Activated CD8-positive, alpha-beta memory T cell treated with anti-CD3 and anti-CD28 coated beads, Interleukin-2, amount 50 U/mL, for 24 hours (primary cell): ENCODE data around the gene HLA-DOA.

ENCODE experiments used
- DNase-seq: peaks from one replicate; pipeline ENCODE4 v3.0.0-alpha.2; 2020; ENCODE audit errors: extremely low read depth

The HLA-DOA gene

GRCh38 chr6:33008944-33009861, at the start of gene HLA-DOA:
HLA-DOA (minus strand) TSS chr6:33009591.
- peak; percentile 17 for DNase-seq

- no peak for DNase-seq
Measured at GRCh38 chr6:33057222-33058150, 48.1 kb upstream of the HLA-DOA start.

GRCh38 chr6:33053230-33053629, 43.8 kb upstream of the HLA-DOA start:
- no peak for DNase-seq

- no peak for DNase-seq
Measured at GRCh38 chr6:33052627-33053026, 43.2 kb upstream of the HLA-DOA start.

GRCh38 chr6:33050014-33050810, 40.8 kb upstream of the HLA-DOA start:
- DNase-seq = no peak

GRCh38 chr6:33049323-33050013, 40.1 kb upstream of the HLA-DOA start:
- DNase-seq = no peak

- DNase-seq = no peak
Measured at GRCh38 chr6:33040157-33040556, 30.8 kb upstream of the HLA-DOA start.

GRCh38 chr6:33036535-33036934, 27.1 kb upstream of the HLA-DOA start:
- no peak for DNase-seq

GRCh38 chr6:33034554-33034953, 25.2 kb upstream of the HLA-DOA start:
- no peak for DNase-seq

- DNase-seq = no peak
Measured at GRCh38 chr6:33030245-33030644, 20.9 kb upstream of the HLA-DOA start.

- no peak for DNase-seq
Measured at GRCh38 chr6:33029328-33030184, 20.2 kb upstream of the HLA-DOA start.

GRCh38 chr6:33028220-33028849, 18.9 kb upstream of the HLA-DOA start:
- no peak for DNase-seq

- no peak for DNase-seq
Measured at GRCh38 chr6:33024521-33024920, 15.1 kb upstream of the HLA-DOA start.

GRCh38 chr6:33023536-33023935, 14.1 kb upstream of the HLA-DOA start:
- no peak for DNase-seq

- DNase-seq = no peak
Measured at GRCh38 chr6:33021917-33022316, 12.5 kb upstream of the HLA-DOA start.

GRCh38 chr6:33019372-33019771, 10.0 kb upstream of the HLA-DOA start:
- no peak for DNase-seq

GRCh38 chr6:33018904-33019303, 9.5 kb upstream of the HLA-DOA start:
- no peak for DNase-seq

- DNase-seq = no peak
Measured at GRCh38 chr6:33018418-33018817, 9.0 kb upstream of the HLA-DOA start.

- no peak for DNase-seq
Measured at GRCh38 chr6:33017694-33018353, 8.4 kb upstream of the HLA-DOA start.
